SK-N-SH (cell line): Measurements from ENCODE around the gene PTGIR. TPM values are rescaled to one million over a fixed set of nuclear protein-coding genes. Genes with fewer than 3 reads are reported as not detected.
A peak's percentile ranks its signal among the peaks of the same experiment; 100 is the strongest.

ENCODE experiments used
- CTCF ChIA-PET: fragments of 300-600, 350-600 bp; formaldehyde crosslinking; extraction: SDS; loops from one replicate; lab custom pipeline; 2021; lab: Yijun Ruan, JAX
- POLR2A ChIA-PET: fragments of 350-600 bp; sonication (Branson Sonifier 250); formaldehyde crosslinking; extraction: SDS; loops from one replicate; lab custom pipeline; 2020; ENCODE audit warnings: antibody characterized with exemption, inconsistent platforms; lab: Yijun Ruan, JAX
- DNase-seq: peaks from one replicate; pipeline ENCODE4 v3.0.0; 2012
- H2AFZ ChIP-seq: fragments of 200-600 bp; sonication (generic); 2 replicates; pipeline ENCODE4 v1.8.1; 2016; ENCODE audit warnings: antibody characterized with exemption, mild to moderate bottlenecking, low read depth
- H3F3A ChIP-seq: fragments of 200-600 bp; sonication (generic); replicated peaks from 2 replicates; pipeline ENCODE3; 2016; ENCODE audit warnings: antibody characterized with exemption, mild to moderate bottlenecking; ENCODE audit not compliant: insufficient read depth
- H3K27ac ChIP-seq, 2 experiments: fragments of 200-500 bp in 1 of 2; fragments of 200-600 bp in 1 of 2; sonication (Bioruptor generic) in 1 of 2; sonication (generic), shearing (Covaris generic) in 1 of 2; 2 replicates each; pipeline versions ENCODE4 v1.5.1 to v1.6.1; 2014 to 2016; ENCODE audit warnings: low read depth in 2 of 2, inconsistent platforms in 1 of 2, low read length in 1 of 2, mild to moderate bottlenecking in 1 of 2, mixed read lengths in 1 of 2
- H3K27me3 ChIP-seq: fragments of 200-600 bp; sonication (generic), shearing (Covaris generic); 2 replicates; pipeline ENCODE4 v1.6.1; 2016; ENCODE audit warnings: mixed run types; ENCODE audit not compliant: insufficient read depth
- H3K36me3 ChIP-seq, 2 experiments: fragments of 200-500 bp in 1 of 2; fragments of 200-600 bp in 1 of 2; sonication (Bioruptor generic) in 1 of 2; sonication (generic) in 1 of 2; replicated peaks in 1 of 2; 2 replicates each; pipeline versions ENCODE3 to v1.5.1; 2014 to 2016; ENCODE audit warnings: low read length in 1 of 2, mild to moderate bottlenecking in 1 of 2; ENCODE audit not compliant: insufficient read depth in 2 of 2, control insufficient read depth in 1 of 2
- H3K4me1 ChIP-seq, 2 experiments: fragments of 200-500 bp in 1 of 2; fragments of 200-600 bp in 1 of 2; sonication (Bioruptor generic) in 1 of 2; sonication (generic), shearing (Covaris generic) in 1 of 2; 2 replicates each; pipeline versions ENCODE4 v1.5.1 to v1.6.1; 2014 to 2016; ENCODE audit warnings: low read depth in 1 of 2, low read length in 1 of 2, mixed run types in 1 of 2; ENCODE audit not compliant: insufficient read depth in 2 of 2, control insufficient read depth in 1 of 2
- H3K4me2 ChIP-seq: fragments of 200-600 bp; sonication (generic), shearing (Covaris generic); 2 replicates; pipeline ENCODE4 v1.6.1; 2017; ENCODE audit warnings: mixed run types
- H3K4me3 ChIP-seq, 2 experiments: fragments of 200-500 bp in 1 of 2; fragments of 200-600 bp in 1 of 2; sonication (Bioruptor generic) in 1 of 2; sonication (generic), shearing (Covaris generic) in 1 of 2; 2 replicates each; pipeline versions ENCODE4 v1.5.1 to v1.8.1; 2014 to 2016; ENCODE audit warnings: low read depth in 2 of 2, inconsistent platforms in 1 of 2, low read length in 1 of 2, mild to moderate bottlenecking in 1 of 2, mixed read lengths in 1 of 2, moderate library complexity in 1 of 2
- H3K79me2 ChIP-seq: fragments of 200-600 bp; sonication (generic); 2 replicates; pipeline ENCODE4 v1.8.1; 2017; ENCODE audit warnings: mild to moderate bottlenecking; ENCODE audit not compliant: insufficient read depth
- H3K9ac ChIP-seq: fragments of 200-600 bp; sonication (generic); 2 replicates; pipeline ENCODE4 v1.6.1; 2017; ENCODE audit warnings: mixed run types
- H3K9me2 ChIP-seq: fragments of 200-600 bp; sonication (generic); 2 replicates; pipeline ENCODE4 v1.6.1; 2017; ENCODE audit warnings: mixed run types
- H3K9me3 ChIP-seq: fragments of 200-600 bp; sonication (generic); 2 replicates; pipeline ENCODE4 v1.6.1; 2017; ENCODE audit warnings: mixed run types, mild to moderate bottlenecking, moderate library complexity
- H4K20me1 ChIP-seq: fragments of 200-600 bp; sonication (generic); 2 replicates; pipeline ENCODE4 v1.6.1; 2017; ENCODE audit warnings: mild to moderate bottlenecking, mixed run types; ENCODE audit not compliant: insufficient read depth
- CHD2 ChIP-seq: fragments of 150-350 bp; IDR thresholded peaks from 2 replicates; pipeline ENCODE4 v1.6.1; 2018; ENCODE audit warnings: low read length; ENCODE audit not compliant: partially characterized antibody
- CTCF ChIP-seq: fragments of 200-600 bp; sonication (generic); IDR thresholded peaks from 2 replicates; pipeline ENCODE4 v1.6.1; 2017; ENCODE audit warnings: antibody characterized with exemption, mild to moderate bottlenecking, moderate library complexity
- JUND ChIP-seq: IDR thresholded peaks from 2 replicates; pipeline ENCODE4 v1.4.0; 2012
- MEF2A ChIP-seq: IDR thresholded peaks from 2 replicates; pipeline ENCODE4 v1.4.0; 2012; ENCODE audit warnings: low read depth, borderline replicate concordance
- REST ChIP-seq: IDR thresholded peaks from 2 replicates; pipeline ENCODE4 v1.6.1; 2012; ENCODE audit warnings: mild to moderate bottlenecking, low read depth, low read length, moderate library complexity
- SIN3A ChIP-seq: IDR thresholded peaks from 2 replicates; pipeline ENCODE4 v1.6.1; 2012; ENCODE audit warnings: low read depth, mild to moderate bottlenecking, low read length, moderate library complexity, borderline replicate concordance
- TAF1 ChIP-seq: IDR thresholded peaks from 2 replicates; pipeline ENCODE4 v1.6.1; 2012; ENCODE audit warnings: low read depth, mild to moderate bottlenecking, low read length, moderate library complexity, borderline replicate concordance
- USF1 ChIP-seq: IDR thresholded peaks from 2 replicates; pipeline ENCODE4 v1.4.0; 2012; ENCODE audit warnings: low read depth, borderline replicate concordance
- USF2 ChIP-seq: fragments of 150-350 bp; IDR thresholded peaks from 2 replicates; pipeline ENCODE4 v1.6.1; 2017; ENCODE audit warnings: antibody characterized with exemption, low read length, low read depth, borderline replicate concordance
- ZBTB33 ChIP-seq: IDR thresholded peaks from 2 replicates; pipeline ENCODE4 v1.4.0; 2012; ENCODE audit warnings: low read depth, borderline replicate concordance
- WGBS: methylation state at CpG from one replicate; pipeline ENCODE4 v1.1.6; 2017; ENCODE audit warnings: low lambda C conversion rate; 5-methylcytosine and 5-hydroxymethylcytosine counted together
- polyA plus RNA-seq, 3 experiments: library from polyadenylated mRNA; depleted of rRNA; stranded (reverse); fragments of >200 nt; gene quantifications; 2 replicates each; pipeline ENCODE4 v1.2.3, GENCODE V29; 2012

The PTGIR gene
- polyA plus RNA-seq, 1 of the 3 experiments (the other 2 are of a cell fraction), result 2.5 TPM

GRCh38 chr19:46660551-46661019, 35.7 kb upstream of the PTGIR start (continued):
- TF ChIP-seq TAF1 (no peak), MEF2A (no peak), USF1 (no peak), REST (no peak), JUND (no peak), USF2 (no peak)

GRCh38 chr19:46660008-46660517, 35.2 kb upstream of the PTGIR start:
- no peak for TF ChIP-seq ZBTB33
- no peak for TF ChIP-seq SIN3A
- peak; percentile 12; the same call in 1 of the 2 replicates for TF ChIP-seq CTCF
- TF ChIP-seq CHD2, result peak; percentile 50
- Histone ChIP-seq H3K4me3 (peak overlapping the region; percentile 69 to 88), H3K27ac (peak overlapping the region; percentile 24 to 80; a peak in 3 of 4 replicates), H3K4me1 (peaks cover 0 to 13% of the 10 kb centered on the region in 2 experiments; a peak in 1 of 4 replicates), H3K36me3 (peaks cover 0 to 3% of the 10 kb centered on the region in 2 experiments), H3K9me2 (no peaks in the 10 kb centered on the region), H3F3A (peaks cover 17% of the 10 kb centered on the region), H4K20me1 (peaks cover 5% of the 10 kb centered on the region; the same call in 1 of the 2 replicates), H3K9ac (peak overlapping the region; percentile 56; the same call in 1 of the 2 replicates), H3K9me3 (no peaks in the 10 kb centered on the region), H3K4me2 (peak overlapping the region; percentile 90), H3K79me2 (no peaks in the 10 kb centered on the region; the same call in 1 of the 2 replicates), H2AFZ (peak overlapping the region; percentile 60), H3K27me3 (no peaks in the 10 kb centered on the region)
- POLR2A ChIA-PET, result interaction anchor here (3.9 to 4.0 kb wide), 2 partner anchors 25 to 30 kb away, joined by 26 to 31 read pairs; partner anchors contain the start of gene GNG8
- DNase-seq, result peak; percentile 81
- WGBS, result 4% methylated on average over 13 of the region's 14 CpGs
- CTCF ChIA-PET, result interaction anchor here (1.0 to 9.5 kb wide), 6 partner anchors 8 to 131 kb away, joined by 3 to 471 read pairs (median 10); partner anchors contain the start of genes CALM3 and GNG8
